Measurements from ENCODE around the gene RPS6KB1. TPM values are rescaled to one million over a fixed set of nuclear protein-coding genes. Genes with fewer than 3 reads are reported as not detected.

Gene RPS6KB1
- total RNA-seq, 1 experiment from 2014 or later, result 21.6 TPM

Other genes with a start within 250 kb of the RPS6KB1 start
- 30.0 to 32.6 TPM (median 30.5 TPM) in 3 replicates for gene PTRH2, start 185.7 kb upstream of the RPS6KB1 start, total RNA-seq (2021)
- gene VMP1, start 185.5 kb upstream of the RPS6KB1 start, total RNA-seq (2021), result 72.8 to 79.1 TPM (median 72.9 TPM) in 3 replicates
- 12.0 to 21.4 TPM (median 16.6 TPM) in 3 replicates for gene TUBD1, start 178 bp upstream of the RPS6KB1 start, total RNA-seq (2021)
- gene RNFT1, start 71.6 kb downstream of the RPS6KB1 start, total RNA-seq (2021), result 4.0 to 4.9 TPM (median 4.8 TPM) in 3 replicates
- gene HEATR6, start 185.8 kb downstream of the RPS6KB1 start, total RNA-seq (2021), result 20.7 to 23.1 TPM (median 21.3 TPM) in 3 replicates